SK-N-SH (cell line): ENCODE data around the gene IFNL2. TPM values are rescaled to one million over a fixed set of nuclear protein-coding genes. Genes with fewer than 3 reads are reported as not detected.

Experiments
- CTCF ChIA-PET: fragments of 300-600, 350-600 bp; formaldehyde crosslinking; extraction: SDS; loops from one replicate; lab custom pipeline; 2021; lab: Yijun Ruan, JAX
- POLR2A ChIA-PET: fragments of 350-600 bp; sonication (Branson Sonifier 250); formaldehyde crosslinking; extraction: SDS; loops from one replicate; lab custom pipeline; 2020; ENCODE audit warnings: antibody characterized with exemption, inconsistent platforms; lab: Yijun Ruan, JAX
- DNase-seq: peaks from one replicate; pipeline ENCODE4 v3.0.0; 2012
- H2AFZ ChIP-seq: fragments of 200-600 bp; sonication (generic); 2 replicates; pipeline ENCODE4 v1.8.1; 2016; ENCODE audit warnings: antibody characterized with exemption, mild to moderate bottlenecking, low read depth
- H3F3A ChIP-seq: fragments of 200-600 bp; sonication (generic); replicated peaks from 2 replicates; pipeline ENCODE3; 2016; ENCODE audit warnings: antibody characterized with exemption, mild to moderate bottlenecking; ENCODE audit not compliant: insufficient read depth
- H3K27ac ChIP-seq, 2 experiments: fragments of 200-500 bp in 1 of 2; fragments of 200-600 bp in 1 of 2; sonication (Bioruptor generic) in 1 of 2; sonication (generic), shearing (Covaris generic) in 1 of 2; 2 replicates each; pipeline versions ENCODE4 v1.5.1 to v1.6.1; 2014 to 2016; ENCODE audit warnings: low read depth in 2 of 2, inconsistent platforms in 1 of 2, low read length in 1 of 2, mild to moderate bottlenecking in 1 of 2, mixed read lengths in 1 of 2
- H3K27me3 ChIP-seq: fragments of 200-600 bp; sonication (generic), shearing (Covaris generic); 2 replicates; pipeline ENCODE4 v1.6.1; 2016; ENCODE audit warnings: mixed run types; ENCODE audit not compliant: insufficient read depth
- H3K36me3 ChIP-seq, 2 experiments: fragments of 200-500 bp in 1 of 2; fragments of 200-600 bp in 1 of 2; sonication (Bioruptor generic) in 1 of 2; sonication (generic) in 1 of 2; replicated peaks in 1 of 2; 2 replicates each; pipeline versions ENCODE3 to v1.5.1; 2014 to 2016; ENCODE audit warnings: low read length in 1 of 2, mild to moderate bottlenecking in 1 of 2; ENCODE audit not compliant: insufficient read depth in 2 of 2, control insufficient read depth in 1 of 2
- H3K4me1 ChIP-seq, 2 experiments: fragments of 200-500 bp in 1 of 2; fragments of 200-600 bp in 1 of 2; sonication (Bioruptor generic) in 1 of 2; sonication (generic), shearing (Covaris generic) in 1 of 2; 2 replicates each; pipeline versions ENCODE4 v1.5.1 to v1.6.1; 2014 to 2016; ENCODE audit warnings: low read depth in 1 of 2, low read length in 1 of 2, mixed run types in 1 of 2; ENCODE audit not compliant: insufficient read depth in 2 of 2, control insufficient read depth in 1 of 2
- H3K4me2 ChIP-seq: fragments of 200-600 bp; sonication (generic), shearing (Covaris generic); 2 replicates; pipeline ENCODE4 v1.6.1; 2017; ENCODE audit warnings: mixed run types
- H3K4me3 ChIP-seq, 2 experiments: fragments of 200-500 bp in 1 of 2; fragments of 200-600 bp in 1 of 2; sonication (Bioruptor generic) in 1 of 2; sonication (generic), shearing (Covaris generic) in 1 of 2; 2 replicates each; pipeline versions ENCODE4 v1.5.1 to v1.8.1; 2014 to 2016; ENCODE audit warnings: low read depth in 2 of 2, inconsistent platforms in 1 of 2, low read length in 1 of 2, mild to moderate bottlenecking in 1 of 2, mixed read lengths in 1 of 2, moderate library complexity in 1 of 2
- H3K79me2 ChIP-seq: fragments of 200-600 bp; sonication (generic); 2 replicates; pipeline ENCODE4 v1.8.1; 2017; ENCODE audit warnings: mild to moderate bottlenecking; ENCODE audit not compliant: insufficient read depth
- H3K9ac ChIP-seq: fragments of 200-600 bp; sonication (generic); 2 replicates; pipeline ENCODE4 v1.6.1; 2017; ENCODE audit warnings: mixed run types
- H3K9me2 ChIP-seq: fragments of 200-600 bp; sonication (generic); 2 replicates; pipeline ENCODE4 v1.6.1; 2017; ENCODE audit warnings: mixed run types
- H3K9me3 ChIP-seq: fragments of 200-600 bp; sonication (generic); 2 replicates; pipeline ENCODE4 v1.6.1; 2017; ENCODE audit warnings: mixed run types, mild to moderate bottlenecking, moderate library complexity
- H4K20me1 ChIP-seq: fragments of 200-600 bp; sonication (generic); 2 replicates; pipeline ENCODE4 v1.6.1; 2017; ENCODE audit warnings: mild to moderate bottlenecking, mixed run types; ENCODE audit not compliant: insufficient read depth
- CHD2 ChIP-seq: fragments of 150-350 bp; IDR thresholded peaks from 2 replicates; pipeline ENCODE4 v1.6.1; 2018; ENCODE audit warnings: low read length; ENCODE audit not compliant: partially characterized antibody
- EZH2phosphoT487 ChIP-seq: fragments of 200-600 bp; sonication (generic); IDR thresholded peaks from 2 replicates; pipeline ENCODE4 v1.6.1; 2017; ENCODE audit warnings: low read depth, mixed run types, mild to moderate bottlenecking, antibody characterized with exemption, moderate library complexity, borderline replicate concordance
- FOXM1 ChIP-seq: IDR thresholded peaks from 2 replicates; pipeline ENCODE4 v1.4.0; 2012; ENCODE audit warnings: low read depth, mild to moderate bottlenecking
- GABPA ChIP-seq: IDR thresholded peaks from 2 replicates; pipeline ENCODE4 v1.4.0; 2012; ENCODE audit warnings: low read depth, mild to moderate bottlenecking
- IRF3 ChIP-seq: fragments of 150-350 bp; IDR thresholded peaks from 2 replicates; pipeline ENCODE4 v1.6.1; 2016; ENCODE audit warnings: mild to moderate bottlenecking, low read depth, low read length
- JUND ChIP-seq: IDR thresholded peaks from 2 replicates; pipeline ENCODE4 v1.4.0; 2012
- MEF2A ChIP-seq: IDR thresholded peaks from 2 replicates; pipeline ENCODE4 v1.4.0; 2012; ENCODE audit warnings: low read depth, borderline replicate concordance
- PBX3 ChIP-seq: IDR thresholded peaks from 2 replicates; pipeline ENCODE4; 2012
- POLR2AphosphoS5 ChIP-seq: IDR thresholded peaks from 2 replicates; pipeline ENCODE4 v1.6.1; 2012; ENCODE audit warnings: low read depth, low read length
- RFX5 ChIP-seq: IDR thresholded peaks from 2 replicates; pipeline ENCODE4 v1.6.1; 2012; ENCODE audit warnings: mild to moderate bottlenecking, improper control_type of control experiment, low read length
- TCF12 ChIP-seq: IDR thresholded peaks from 2 replicates; pipeline ENCODE4 v1.4.0; 2012
- TEAD4 ChIP-seq: IDR thresholded peaks from 2 replicates; pipeline ENCODE4 v1.4.0; 2012; ENCODE audit warnings: mild to moderate bottlenecking, borderline replicate concordance; ENCODE audit not compliant: insufficient read depth
- USF1 ChIP-seq: IDR thresholded peaks from 2 replicates; pipeline ENCODE4 v1.4.0; 2012; ENCODE audit warnings: low read depth, borderline replicate concordance
- USF2 ChIP-seq: fragments of 150-350 bp; IDR thresholded peaks from 2 replicates; pipeline ENCODE4 v1.6.1; 2017; ENCODE audit warnings: antibody characterized with exemption, low read length, low read depth, borderline replicate concordance
- WGBS: methylation state at CpG from one replicate; pipeline ENCODE4 v1.1.6; 2017; ENCODE audit warnings: low lambda C conversion rate; 5-methylcytosine and 5-hydroxymethylcytosine counted together
- polyA plus RNA-seq, 3 experiments: library from polyadenylated mRNA; depleted of rRNA; stranded (reverse); fragments of >200 nt; gene quantifications; 2 replicates each; pipeline ENCODE4 v1.2.3, GENCODE V29; 2012

IFNL2 gene
- polyA plus RNA-seq, 1 of the 3 experiments (the other 2 are of a cell fraction): not detected

- WGBS: 81% methylated on average over 6 of the region's 6 CpGs
Measured at GRCh38 chr19:39238944-39239343, 29.3 kb upstream of the IFNL2 start.

More at GRCh38 chr19:39238944-39239343, 29.3 kb upstream of the IFNL2 start:
- H3K36me3 ChIP-seq: no peaks in the 10 kb centered on the region
- no peaks in the 10 kb centered on the region; the same call in 1 of the 2 replicates for H3K27me3 ChIP-seq
- no peaks in the 10 kb centered on the region for H3K9me3 ChIP-seq
- H2AFZ ChIP-seq: no peak overlapping the region
- no peaks in the 10 kb centered on the region for H3K9me2 ChIP-seq
- H4K20me1 ChIP-seq: no peaks in the 10 kb centered on the region
- no peak overlapping the region for H3K4me3 ChIP-seq
- H3K27ac ChIP-seq: no peak overlapping the region
- no peak overlapping the region for H3K9ac ChIP-seq
- no peak overlapping the region for H3K4me2 ChIP-seq
- no peaks in the 10 kb centered on the region for H3K4me1 ChIP-seq
- TF ChIP-seq EZH2phosphoT487 (no peak), TCF12 (no peak), MEF2A (no peak), IRF3 (no peak), POLR2AphosphoS5 (no peak), PBX3 (no peak), JUND (no peak), RFX5 (no peak), TEAD4 (no peak), FOXM1 (no peak), GABPA (no peak), USF1 (no peak), CHD2 (no peak), USF2 (no peak)
- no peaks in the 10 kb centered on the region for H3F3A ChIP-seq
- POLR2A ChIA-PET: no interaction called here
- DNase-seq: no peak
- CTCF ChIA-PET: interaction anchor here (1.0 kb wide), 1 partner anchor 53 kb away, joined by 3 read pairs; no protein-coding TSS in a partner anchor
- no peaks in the 10 kb centered on the region for H3K79me2 ChIP-seq
